GM18909 (cell line): Measurements from ENCODE around the gene DCST2.

Source experiments
- ATAC-seq: cut with Tn5 transposase; IDR thresholded peaks from one replicate; pipeline ENCODE4 v1.9.1; 2021; ENCODE audit warnings: mild to moderate bottlenecking; ENCODE audit not compliant: unreplicated experiment, poor library complexity

Gene DCST2

GRCh38 chr1:155070158-155070621 is 36.6 kb upstream of the DCST2 start:
- no peak for ATAC-seq

GRCh38 chr1:155069551-155070157 is 36.1 kb upstream of the DCST2 start:
- no peak for ATAC-seq

GRCh38 chr1:155068599-155068998 is 35.0 kb upstream of the DCST2 start:
- ATAC-seq: no peak

- no peak for ATAC-seq
Measured at GRCh38 chr1:155066777-155067176, 33.2 kb upstream of the DCST2 start.

GRCh38 chr1:155064832-155065429 is 31.4 kb upstream of the DCST2 start:
- ATAC-seq: no peak

GRCh38 chr1:155064111-155064831 is 30.7 kb upstream of the DCST2 start:
- peak; percentile 1 for ATAC-seq

GRCh38 chr1:155063550-155064110 is 30.0 kb upstream of the DCST2 start, which contains the start of gene EFNA4:
Gene EFNA4 (plus strand): TSS chr1:155063740. CDS start chr1:155063824, 84 bp downstream.
- peak; percentile 74 for ATAC-seq

GRCh38 chr1:155062702-155063411 is 29.3 kb upstream of the DCST2 start:
- no peak for ATAC-seq

GRCh38 chr1:155062151-155062686 is 28.6 kb upstream of the DCST2 start:
- no peak for ATAC-seq

GRCh38 chr1:155061381-155062150 is 28.0 kb upstream of the DCST2 start:
- peak; percentile 44 for ATAC-seq

- ATAC-seq: no peak
Measured at GRCh38 chr1:155060736-155061135, 27.2 kb upstream of the DCST2 start.

GRCh38 chr1:155057788-155058211 is 24.2 kb upstream of the DCST2 start:
- ATAC-seq: no peak

GRCh38 chr1:155057104-155057503 is 23.5 kb upstream of the DCST2 start:
- no peak for ATAC-seq

GRCh38 chr1:155053531-155054105 is 20.0 kb upstream of the DCST2 start:
- ATAC-seq: no peak

- no peak for ATAC-seq
Measured at GRCh38 chr1:155052439-155053395, 19.1 kb upstream of the DCST2 start.

GRCh38 chr1:155051777-155052398 is 18.3 kb upstream of the DCST2 start:
- ATAC-seq: no peak

- peak; percentile 13 for ATAC-seq
Measured at GRCh38 chr1:155051342-155051776, 17.8 kb upstream of the DCST2 start.
